ENCODE data around the gene CRB2.
"Not testable (repeated sequence)": the region's sequence is repeated elsewhere in the genome, so short reads cannot be mapped to it uniquely, and the experiment has no call there.

GRCh38 chr9:123333058-123333669 lies 22.8 kb upstream of the CRB2 start:
- TF ChIP-seq, protein P1, sequence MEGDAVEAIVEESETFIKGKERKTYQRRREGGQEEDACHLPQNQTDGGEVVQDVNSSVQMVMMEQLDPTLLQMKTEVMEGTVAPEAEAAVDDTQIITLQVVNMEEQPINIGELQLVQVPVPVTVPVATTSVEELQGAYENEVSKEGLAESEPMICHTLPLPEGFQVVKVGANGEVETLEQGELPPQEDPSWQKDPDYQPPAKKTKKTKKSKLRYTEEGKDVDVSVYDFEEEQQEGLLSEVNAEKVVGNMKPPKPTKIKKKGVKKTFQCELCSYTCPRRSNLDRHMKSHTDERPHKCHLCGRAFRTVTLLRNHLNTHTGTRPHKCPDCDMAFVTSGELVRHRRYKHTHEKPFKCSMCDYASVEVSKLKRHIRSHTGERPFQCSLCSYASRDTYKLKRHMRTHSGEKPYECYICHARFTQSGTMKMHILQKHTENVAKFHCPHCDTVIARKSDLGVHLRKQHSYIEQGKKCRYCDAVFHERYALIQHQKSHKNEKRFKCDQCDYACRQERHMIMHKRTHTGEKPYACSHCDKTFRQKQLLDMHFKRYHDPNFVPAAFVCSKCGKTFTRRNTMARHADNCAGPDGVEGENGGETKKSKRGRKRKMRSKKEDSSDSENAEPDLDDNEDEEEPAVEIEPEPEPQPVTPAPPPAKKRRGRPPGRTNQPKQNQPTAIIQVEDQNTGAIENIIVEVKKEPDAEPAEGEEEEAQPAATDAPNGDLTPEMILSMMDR (IDR thresholded peaks at IDR 0.05): not testable (repeated sequence)
- not testable (repeated sequence) for TF ChIP-seq POLR2AphosphoS5, POLR2A (IDR thresholded peaks at IDR 0.05)

All from upper lobe of left lung (tissue), 4 donors.